Karpas-422 (cell line): ENCODE measurements around the gene CTNNA2. TPM values are rescaled to one million over a fixed set of nuclear protein-coding genes. Genes with fewer than 3 reads are reported as not detected.
"Not testable (repeated sequence)": the region's sequence is repeated elsewhere in the genome, so short reads cannot be mapped to it uniquely, and the experiment has no call there.

Experiments
- DNase-seq: peaks from one replicate; pipeline ENCODE4 v3.0.0-alpha.2; 2015
- H2AFZ ChIP-seq: fragments of 200-600 bp; sonication (generic); 2 replicates; pipeline ENCODE4 v1.6.1; 2014; ENCODE audit warnings: antibody characterized with exemption, low read length, mixed read lengths
- H3K27ac ChIP-seq: fragments of 200-600 bp; sonication (generic); 2 replicates; pipeline ENCODE4 v1.5.1; 2014; ENCODE audit warnings: mild to moderate bottlenecking, low read length, moderate library complexity
- H3K27me3 ChIP-seq: fragments of 200-600 bp; sonication (generic); 2 replicates; pipeline ENCODE4 v1.6.1; 2014; ENCODE audit warnings: low read length, mixed read lengths
- H3K36me3 ChIP-seq: fragments of 200-600 bp; sonication (generic); 2 replicates; pipeline ENCODE4 v1.6.1; 2014; ENCODE audit warnings: low read length, mixed read lengths; ENCODE audit not compliant: insufficient read depth
- H3K4me1 ChIP-seq: fragments of 200-600 bp; sonication (generic); 2 replicates; pipeline ENCODE4 v1.6.1; 2014; ENCODE audit warnings: mild to moderate bottlenecking, low read length, mixed read lengths
- H3K4me2 ChIP-seq: fragments of 200-600 bp; sonication (generic); 2 replicates; pipeline ENCODE4 v1.6.1; 2014; ENCODE audit warnings: low read length, low read depth, mild to moderate bottlenecking; ENCODE audit not compliant: poor library complexity, severe bottlenecking
- H3K4me3 ChIP-seq: fragments of 200-600 bp; sonication (generic); 2 replicates; pipeline ENCODE4 v1.5.1; 2014; ENCODE audit warnings: mild to moderate bottlenecking, antibody characterized with exemption, low read length, mixed read lengths
- H3K79me2 ChIP-seq: fragments of 200-600 bp; sonication (generic); 2 replicates; pipeline ENCODE4 v1.6.1; 2014; ENCODE audit warnings: mild to moderate bottlenecking, low read length, mixed read lengths
- H3K9ac ChIP-seq: fragments of 200-600 bp; sonication (generic); 2 replicates; pipeline ENCODE4 v1.6.0; 2014; ENCODE audit warnings: low read length
- H3K9me2 ChIP-seq: fragments of 200-600 bp; sonication (generic), shearing (Covaris generic); replicated peaks from 2 replicates; pipeline ENCODE4 v1.6.0; 2014; ENCODE audit warnings: mild to moderate bottlenecking, low read length, moderate library complexity; ENCODE audit not compliant: insufficient read depth
- H3K9me3 ChIP-seq: fragments of 300-700, 200-600 bp; sonication (generic); 2 replicates; pipeline ENCODE4 v1.6.1; 2014; ENCODE audit warnings: low read length, mixed read lengths
- H4K20me1 ChIP-seq: fragments of 200-600 bp; sonication (generic); 2 replicates; pipeline ENCODE4 v1.6.1; 2014; ENCODE audit warnings: mild to moderate bottlenecking, antibody characterized with exemption, low read length, low read depth; ENCODE audit not compliant: insufficient read depth
- total RNA-seq: library from RNA; depleted of rRNA; stranded (reverse); fragments of >200 nt; shearing (Covaris generic); gene quantifications from 2 replicates; pipeline ENCODE4 v1.2.3, GENCODE V29; 2014; ENCODE audit warnings: low replicate concordance

Gene CTNNA2
- total RNA-seq, 1 experiment from 2014 or later: not detected

DNA sequence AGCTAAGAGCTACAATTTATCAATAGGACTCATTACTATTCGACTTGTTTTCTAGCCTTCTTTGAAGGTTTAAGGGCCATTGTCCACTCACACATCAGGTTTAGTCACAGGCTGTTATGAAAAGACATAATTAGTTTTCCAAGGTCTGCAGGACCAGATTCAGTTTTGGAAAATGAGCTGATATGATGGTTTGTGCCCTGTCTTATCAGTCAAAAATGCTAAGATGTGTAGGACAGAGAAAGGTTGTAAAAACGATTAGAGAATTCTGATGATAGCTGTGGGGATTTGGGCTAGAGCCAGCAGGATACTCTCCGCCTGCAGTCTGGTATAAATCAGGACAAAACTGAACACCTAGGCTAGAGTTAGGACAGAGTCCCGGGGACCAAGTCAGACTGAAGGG is 578.4 kb downstream of the CTNNA2 start:
- Histone ChIP-seq H2AFZ (no peak overlapping the region), H3K4me3 (no peak overlapping the region), H3K9ac (no peak overlapping the region), H3K4me2 (no peak overlapping the region), H3K27ac (no peak overlapping the region), H3K79me2 (no peaks in the 10 kb centered on the region), H3K9me2 (no peaks in the 10 kb centered on the region), H3K9me3 (no peaks in the 10 kb centered on the region), H3K36me3 (no peaks in the 10 kb centered on the region), H3K4me1 (no peaks in the 10 kb centered on the region), H3K27me3 (no peaks in the 10 kb centered on the region), H4K20me1 (no peaks in the 10 kb centered on the region)
- no peak for DNase-seq

GRCh38 chr2:80092474-80092873 is 579.6 kb downstream of the CTNNA2 start:
- Histone ChIP-seq H3K4me1 (no peaks in the 10 kb centered on the region), H3K36me3 (no peaks in the 10 kb centered on the region), H3K4me2 (no peak overlapping the region), H3K27me3 (no peaks in the 10 kb centered on the region), H4K20me1 (no peaks in the 10 kb centered on the region), H2AFZ (no peak overlapping the region), H3K27ac (no peak overlapping the region), H3K9me2 (no peaks in the 10 kb centered on the region), H3K79me2 (no peaks in the 10 kb centered on the region), H3K4me3 (no peak overlapping the region), H3K9me3 (no peaks in the 10 kb centered on the region), H3K9ac (no peak overlapping the region)
- no peak for DNase-seq

- H3K79me2 ChIP-seq, H3K27me3 ChIP-seq, H3K4me2 ChIP-seq, H3K9me3 ChIP-seq, H3K4me1 ChIP-seq, DNase-seq, H3K4me3 ChIP-seq, H3K9me2 ChIP-seq, H3K27ac ChIP-seq, H3K36me3 ChIP-seq, H4K20me1 ChIP-seq, H3K9ac ChIP-seq, H2AFZ ChIP-seq: not testable (repeated sequence)
These were observed 585.7 kb downstream of the CTNNA2 start for GRCh38 chr2:80098503-80098902.

DNA sequence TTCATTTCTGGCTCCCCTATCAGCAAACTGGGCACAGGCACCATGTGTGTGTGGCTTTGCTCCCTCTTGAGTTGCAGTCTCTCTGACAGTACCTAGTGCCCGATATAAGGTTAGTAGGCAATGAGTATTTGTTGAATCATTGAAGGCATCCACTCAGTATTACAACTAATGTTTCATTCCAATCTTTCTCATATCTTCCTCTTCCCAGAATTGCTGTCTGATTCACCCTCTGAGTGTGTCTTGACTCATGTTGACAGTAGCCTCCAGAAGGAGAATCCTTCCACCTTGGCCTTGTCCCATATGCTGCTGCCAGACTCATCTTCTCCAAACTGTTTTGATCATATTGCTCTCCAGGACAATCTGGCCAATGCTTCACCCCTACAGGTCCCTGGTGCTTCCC is 589.2 kb downstream of the CTNNA2 start:
- no peak for DNase-seq
- H3K27ac ChIP-seq: no peak overlapping the region
- no peaks in the 10 kb centered on the region for H3K4me1 ChIP-seq
- no peaks in the 10 kb centered on the region for H4K20me1 ChIP-seq
- no peaks in the 10 kb centered on the region for H3K36me3 ChIP-seq
- no peak overlapping the region for H3K9ac ChIP-seq
- H3K27me3 ChIP-seq: no peaks in the 10 kb centered on the region
- no peak overlapping the region for H2AFZ ChIP-seq
- no peak overlapping the region for H3K4me2 ChIP-seq
- no peaks in the 10 kb centered on the region for H3K79me2 ChIP-seq
- H3K9me2 ChIP-seq: no peaks in the 10 kb centered on the region
- H3K4me3 ChIP-seq: no peak overlapping the region
- H3K9me3 ChIP-seq: no peaks in the 10 kb centered on the region

- Histone ChIP-seq H3K36me3 (no peaks in the 10 kb centered on the region), H3K9me2 (no peaks in the 10 kb centered on the region), H3K79me2 (no peaks in the 10 kb centered on the region), H3K9ac (no peak overlapping the region), H3K4me3 (no peak overlapping the region), H4K20me1 (no peaks in the 10 kb centered on the region), H3K4me2 (no peak overlapping the region), H3K27ac (no peak overlapping the region), H3K4me1 (no peaks in the 10 kb centered on the region), H3K27me3 (0 out of 2 replicates have a peak, but pooled peaks cover 3% of the 10 kb centered on the region), H2AFZ (no peak overlapping the region), H3K9me3 (no peaks in the 10 kb centered on the region)
- DNase-seq: no peak
These were observed 592.3 kb downstream of the CTNNA2 start for GRCh38 chr2:80105015-80105640.

GRCh38 chr2:80111185-80111584 is 598.3 kb downstream of the CTNNA2 start:
- Histone ChIP-seq H3K9me2 (no peaks in the 10 kb centered on the region), H3K4me1 (no peaks in the 10 kb centered on the region), H3K4me3 (no peak overlapping the region), H3K27me3 (0 out of 2 replicates have a peak, but pooled peaks cover 3% of the 10 kb centered on the region), H4K20me1 (no peaks in the 10 kb centered on the region), H3K79me2 (no peaks in the 10 kb centered on the region), H3K36me3 (no peaks in the 10 kb centered on the region), H3K27ac (no peak overlapping the region), H2AFZ (no peak overlapping the region), H3K9me3 (0 out of 2 replicates have a peak, but pooled peaks cover 4% of the 10 kb centered on the region), H3K9ac (no peak overlapping the region), H3K4me2 (no peak overlapping the region)
- DNase-seq: no peak

- Histone ChIP-seq H3K9me3 (0 out of 2 replicates have a peak, but pooled peaks cover 4% of the 10 kb centered on the region), H3K9me2 (no peaks in the 10 kb centered on the region), H3K9ac (no peak overlapping the region), H2AFZ (no peak overlapping the region), H3K36me3 (no peaks in the 10 kb centered on the region), H3K4me2 (no peak overlapping the region), H4K20me1 (no peaks in the 10 kb centered on the region), H3K27ac (no peak overlapping the region), H3K4me1 (no peaks in the 10 kb centered on the region), H3K27me3 (0 out of 2 replicates have a peak, but pooled peaks cover 3% of the 10 kb centered on the region), H3K79me2 (no peaks in the 10 kb centered on the region), H3K4me3 (no peak overlapping the region)
- no peak for DNase-seq
These were observed 599.9 kb downstream of the CTNNA2 start for GRCh38 chr2:80112790-80113189.

DNA sequence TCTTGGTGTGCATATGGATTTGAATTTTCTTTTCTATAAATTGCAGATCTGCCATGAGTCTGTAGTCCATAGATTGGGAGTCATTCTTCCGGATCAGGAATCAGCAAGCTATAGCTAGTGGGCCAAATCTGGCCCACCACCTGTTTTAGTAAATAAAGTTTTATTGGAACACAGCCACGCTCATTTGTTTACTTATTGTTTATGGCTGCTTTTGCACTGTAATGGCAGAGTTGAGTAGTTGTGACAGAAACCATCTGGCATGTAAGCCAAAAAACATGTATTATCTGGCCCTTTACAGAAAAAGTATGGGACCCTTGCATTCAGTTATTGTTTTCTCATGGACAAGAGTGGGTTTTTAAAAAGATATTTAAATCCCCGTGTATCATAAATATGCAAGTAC is 600.5 kb downstream of the CTNNA2 start:
- no peaks in the 10 kb centered on the region for H3K9me2 ChIP-seq
- H3K79me2 ChIP-seq: no peaks in the 10 kb centered on the region
- H3K27me3 ChIP-seq: 0 out of 2 replicates have a peak, but pooled peaks cover 3% of the 10 kb centered on the region
- H3K4me1 ChIP-seq: no peaks in the 10 kb centered on the region
- no peak overlapping the region for H3K4me2 ChIP-seq
- H2AFZ ChIP-seq: no peak overlapping the region
- DNase-seq: no peak
- no peaks in the 10 kb centered on the region for H3K36me3 ChIP-seq
- 0 out of 2 replicates have a peak, but pooled peaks cover 4% of the 10 kb centered on the region for H3K9me3 ChIP-seq
- H4K20me1 ChIP-seq: no peaks in the 10 kb centered on the region
- H3K9ac ChIP-seq: no peak overlapping the region
- H3K4me3 ChIP-seq: no peak overlapping the region
- no peak overlapping the region for H3K27ac ChIP-seq
